K562 (cell line): Measurements from ENCODE around the gene KAZN. TPM values are rescaled to one million over a fixed set of nuclear protein-coding genes. Genes with fewer than 3 reads are reported as not detected.

ENCODE experiments used
- BRD9 ChIP-seq: fragments of 450-650 bp; IDR thresholded peaks from 2 replicates; pipeline ENCODE4 v1.6.1; 2018; ENCODE audit warnings: low read depth; ENCODE audit not compliant: partially characterized antibody
- BRF1 ChIP-seq: IDR thresholded peaks from 3 replicates; pipeline ENCODE4 v1.6.1; 2011; ENCODE audit warnings: borderline replicate concordance, mild to moderate bottlenecking; ENCODE audit not compliant: insufficient read length; ENCODE audit errors: extremely low read depth
- CLOCK ChIP-seq: fragments of 250-450 bp; sonication (Bioruptor Pico); IDR thresholded peaks from 2 replicates; pipeline ENCODE4 v1.4.0; 2020; ENCODE audit warnings: mild to moderate bottlenecking, moderate library complexity, borderline replicate concordance
- CREB3 ChIP-seq: fragments of 450-650 bp; conservative IDR thresholded peaks from 2 replicates; pipeline ENCODE4 v1.6.1; 2016; ENCODE audit warnings: missing genetic modification characterization, low read depth, mild to moderate bottlenecking, missing compliant biosample characterization, moderate library complexity
- E2F1 ChIP-seq: sonication (generic); formaldehyde crosslinking; IDR thresholded peaks from 2 replicates; pipeline ENCODE4 v1.8.1; 2023; ENCODE audit warnings: mild to moderate bottlenecking, missing genetic modification reagents, moderate library complexity
- KLF1 ChIP-seq: fragments of 450-650 bp; IDR thresholded peaks from 2 replicates; pipeline ENCODE4 v1.6.1; 2016; ENCODE audit warnings: missing genetic modification characterization, missing compliant biosample characterization
- MECOM ChIP-seq: fragments of 250-450 bp; sonication (Bioruptor Pico); IDR thresholded peaks from 2 replicates; pipeline ENCODE4 v1.8.0; 2022; ENCODE audit warnings: inconsistent platforms
- NFIC ChIP-seq: fragments of 450-650 bp; IDR thresholded peaks from 2 replicates; pipeline ENCODE4 v1.6.1; 2017; ENCODE audit warnings: mild to moderate bottlenecking, inconsistent platforms
- POLR2A ChIP-seq: fragments of 450-650 bp; conservative IDR thresholded peaks from 2 replicates; pipeline ENCODE4 v1.6.1; 2016
- RCOR1 ChIP-seq, 2 experiments: IDR thresholded peaks; 2 replicates each; pipeline ENCODE4 v1.6.1; 2012; ENCODE audit warnings: low read depth in 2 of 2, low read length in 2 of 2, borderline replicate concordance in 1 of 2, improper control_type of control experiment in 1 of 2
- RNF219 ChIP-seq: fragments of 250-450 bp; sonication (Bioruptor Pico); IDR thresholded peaks from 2 replicates; pipeline ENCODE4 v1.5.0; 2022; ENCODE audit warnings: mild to moderate bottlenecking
- SAP30 ChIP-seq: fragments of 200-600 bp; sonication (generic); IDR thresholded peaks from 2 replicates; pipeline ENCODE4 v1.6.1; 2012; ENCODE audit warnings: borderline replicate concordance, low read depth, mild to moderate bottlenecking, moderate library complexity, low read length, control low read depth, inconsistent platforms; ENCODE audit not compliant: insufficient read depth, poor library complexity, severe bottlenecking
- ZBTB12 ChIP-seq: fragments of 250-450 bp; sonication (Bioruptor Pico); IDR thresholded peaks from 2 replicates; pipeline ENCODE4 v1.4.0; 2020
- ZNF311 ChIP-seq: fragments of 250-450 bp; sonication (Bioruptor Pico); IDR thresholded peaks from 2 replicates; pipeline ENCODE4 v1.4.0; 2020; ENCODE audit warnings: mild to moderate bottlenecking, moderate library complexity
- ZNF639 ChIP-seq, 2 experiments: fragments of 200-800 bp in 1 of 2; sonication (Bioruptor generic) in 1 of 2; sonication (generic) in 1 of 2; formaldehyde crosslinking in 1 of 2; IDR thresholded peaks in 1 of 2; conservative IDR thresholded peaks in 1 of 2; 2 replicates each; pipeline versions ENCODE4 v1.5.0 to v1.6.1; 2016 to 2020; ENCODE audit warnings: missing compliant biosample characterization in 1 of 2, missing genetic modification characterization in 1 of 2, missing genetic modification reagents in 1 of 2
- polyA plus RNA-seq, 8 experiments: library from polyadenylated mRNA; depleted of rRNA in 4 of 8; stranded (reverse) in 5 of 8; unstranded in 3 of 8; fragments of >200 nt; fragmentation: Nextera tagmentation in 2 of 8; fragmentation: Illumina TruSeq in 1 of 8; extraction: Ambion mirVana in 2 of 8; extraction: Trizol in 1 of 8; gene quantifications; 2 replicates each; pipeline versions ENCODE4 v1.2.1 to v1.2.3, GENCODE V29; 2011 to 2014; ENCODE audit warnings: inconsistent platforms in 1 of 8, missing spikeins in 1 of 8
- total RNA-seq, 7 experiments: library from RNA; depleted of rRNA in 6 of 7; stranded (reverse); fragments of >200 nt in 6 of 7; fragmentation: Illumina TruSeq in 2 of 7; extraction: Trizol in 2 of 7; gene quantifications; 2 replicates each; pipeline versions ENCODE4 v1.2.1 to v1.2.3, GENCODE V29; 2011 to 2021; ENCODE audit warnings: low replicate concordance in 1 of 7

KAZN gene
- total and polyA plus RNA-seq, 9 of the 15 experiments (the other 6 are each of a cell fraction or from before 2014, with no cell fraction given), result 2.1 to 21.6 (median 5.4) TPM

- no peak for TF ChIP-seq CREB3 (tag)
- no peak for TF ChIP-seq BRF1
- TF ChIP-seq ZNF311 (CRISPR knock-in tag), result no peak
- 0 out of 2 replicates have a peak, but pooled peaks have one; percentile 17 for TF ChIP-seq KLF1 (tag)
- TF ChIP-seq SAP30, result no peak
- peak; percentile 2 to 69; a peak in 2 of 4 replicates for TF ChIP-seq RCOR1 (IDR thresholded peaks at IDR 0.05; ENCODE audit: borderline replicate concordance in 1 of 2, low read depth in 2 of 2, low read length in 2 of 2)
- no peak; a peak in 1 of 4 replicates for TF ChIP-seq ZNF639 (CRISPR knock-in tag; conservative IDR thresholded peaks at IDR 0.05 in 1 of 2, IDR thresholded peaks at IDR 0.05 in 1 of 2)
- TF ChIP-seq MECOM (CRISPR knock-in tag), result peak; percentile 62; the same call in 1 of the 2 replicates
- no peak for TF ChIP-seq RNF219 (CRISPR knock-in tag)
- no peak for TF ChIP-seq POLR2A
- no peak for TF ChIP-seq ZBTB12
- 0 out of 2 replicates have a peak, but pooled peaks have one; percentile 12 for TF ChIP-seq CLOCK (CRISPR knock-in tag)
- TF ChIP-seq E2F1, result no peak
- peak; percentile 67 for TF ChIP-seq BRD9
- no peak for TF ChIP-seq NFIC
Measured at GRCh38 chr1:14782741-14783591, 184.5 kb downstream of the KAZN start (continued).
